ENCODE results near the gene ATG2B. TPM values are rescaled to one million over a fixed set of nuclear protein-coding genes. Genes with fewer than 3 reads are reported as not detected.

ATG2B gene
- total RNA-seq, 2 experiments from 2014 or later: 15.7 to 23.7 TPM

DNA sequence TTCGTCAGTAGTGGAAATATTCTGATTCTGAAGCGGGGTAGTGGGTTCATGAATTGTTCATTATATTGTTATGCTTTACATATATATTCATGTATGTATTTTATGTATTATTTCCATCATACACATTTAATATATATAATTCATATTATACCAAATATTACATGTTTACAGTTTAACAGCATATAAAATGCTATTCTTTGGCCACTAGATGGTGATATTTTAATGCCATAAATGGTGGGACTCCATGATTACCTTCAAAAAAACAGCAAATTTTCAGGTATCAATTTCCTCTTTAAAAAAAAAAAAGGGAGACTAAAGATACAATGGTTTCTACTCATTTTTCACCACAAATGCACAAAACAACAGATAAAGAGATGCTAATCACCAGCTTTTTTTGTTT, 66.1 kb downstream of the ATG2B start:
- Histone ChIP-seq H3K27ac (ENCODE audit: low read depth, low read length, poor library complexity, severe bottlenecking) (no peak overlapping the region), H4K20me1 (ENCODE audit: insufficient read depth, low read length) (no peaks in the 10 kb centered on the region), H3K4me2 (ENCODE audit: low read length) (no peak overlapping the region), H3K36me3 (ENCODE audit: insufficient read depth, low read length) (peaks cover 17% of the 10 kb centered on the region; the same call in 1 of the 2 replicates), H3K4me1 (ENCODE audit: insufficient read depth, low read length, poor library complexity, severe bottlenecking) (no peaks in the 10 kb centered on the region), H3K9me3 (ENCODE audit: low read length) (no peaks in the 10 kb centered on the region), H3K79me2 (ENCODE audit: insufficient read depth, low read depth, low read length) (no peaks in the 10 kb centered on the region), H3K4me3 (ENCODE audit: low read depth, low read length, poor library complexity, severe bottlenecking) (no peak overlapping the region), H2AFZ (ENCODE audit: low read length) (no peak overlapping the region), H3K9me2 (ENCODE audit: insufficient read depth, low read length) (no peaks in the 10 kb centered on the region)
- CTCF ChIA-PET (ENCODE audit: unreplicated experiment): no interaction called here
- DNase-seq (ENCODE audit: low spot score): peak; percentile 54
- POLR2A ChIA-PET: interaction anchor here (1.1 to 1.2 kb wide), 2 partner anchors 11 to 121 kb away, joined by 4 to 6 read pairs; no protein-coding TSS in a partner anchor
- no TSS peak for BruUV-seq (replicated peaks)
- intact Hi-C loops (cut with micrococcal nuclease; ENCODE audit: unreplicated experiment): loop anchor here (1.0 kb wide), 1 partner anchor 127 kb away; no protein-coding TSS in a partner anchor
- no peak for TF ChIP-seq EZH2phosphoT487 (IDR thresholded peaks at IDR 0.05; ENCODE audit: borderline replicate concordance, low read depth, low read length)
- TF ChIP-seq, protein P1, sequence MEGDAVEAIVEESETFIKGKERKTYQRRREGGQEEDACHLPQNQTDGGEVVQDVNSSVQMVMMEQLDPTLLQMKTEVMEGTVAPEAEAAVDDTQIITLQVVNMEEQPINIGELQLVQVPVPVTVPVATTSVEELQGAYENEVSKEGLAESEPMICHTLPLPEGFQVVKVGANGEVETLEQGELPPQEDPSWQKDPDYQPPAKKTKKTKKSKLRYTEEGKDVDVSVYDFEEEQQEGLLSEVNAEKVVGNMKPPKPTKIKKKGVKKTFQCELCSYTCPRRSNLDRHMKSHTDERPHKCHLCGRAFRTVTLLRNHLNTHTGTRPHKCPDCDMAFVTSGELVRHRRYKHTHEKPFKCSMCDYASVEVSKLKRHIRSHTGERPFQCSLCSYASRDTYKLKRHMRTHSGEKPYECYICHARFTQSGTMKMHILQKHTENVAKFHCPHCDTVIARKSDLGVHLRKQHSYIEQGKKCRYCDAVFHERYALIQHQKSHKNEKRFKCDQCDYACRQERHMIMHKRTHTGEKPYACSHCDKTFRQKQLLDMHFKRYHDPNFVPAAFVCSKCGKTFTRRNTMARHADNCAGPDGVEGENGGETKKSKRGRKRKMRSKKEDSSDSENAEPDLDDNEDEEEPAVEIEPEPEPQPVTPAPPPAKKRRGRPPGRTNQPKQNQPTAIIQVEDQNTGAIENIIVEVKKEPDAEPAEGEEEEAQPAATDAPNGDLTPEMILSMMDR (conservative IDR thresholded peaks at IDR 0.05; ENCODE audit: low read length): peak; percentile 82

DNA sequence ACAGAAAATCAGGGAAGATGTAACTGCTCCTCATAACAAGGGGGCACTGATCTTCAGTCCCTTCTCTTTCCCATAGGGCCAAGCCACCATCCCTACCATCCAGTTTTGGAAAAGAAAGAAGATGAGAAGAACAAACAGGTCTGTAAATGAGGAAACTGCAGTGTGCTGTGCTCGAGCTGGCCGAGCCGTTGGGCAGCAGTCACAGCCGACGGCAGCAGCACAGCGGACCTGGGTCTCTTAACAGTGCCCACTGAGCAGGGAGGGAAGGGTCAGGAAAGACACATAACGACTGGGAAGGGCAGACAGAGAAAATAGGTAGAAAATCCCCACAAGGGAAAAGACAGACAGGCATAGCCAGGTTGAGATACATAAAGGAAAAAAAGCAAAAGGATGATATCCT, 68.9 kb downstream of the ATG2B start:
- TF ChIP-seq EZH2phosphoT487 (IDR thresholded peaks at IDR 0.05; ENCODE audit: borderline replicate concordance, low read depth, low read length): no peak
- TF ChIP-seq, protein P1 (conservative IDR thresholded peaks at IDR 0.05; ENCODE audit: low read length): no peak
- Histone ChIP-seq H3K36me3 (ENCODE audit: insufficient read depth, low read length) (peaks cover 21% of the 10 kb centered on the region), H4K20me1 (ENCODE audit: insufficient read depth, low read length) (no peaks in the 10 kb centered on the region), H3K27ac (ENCODE audit: low read depth, low read length, poor library complexity, severe bottlenecking) (no peak overlapping the region), H3K4me1 (ENCODE audit: insufficient read depth, low read length, poor library complexity, severe bottlenecking) (no peaks in the 10 kb centered on the region), H2AFZ (ENCODE audit: low read length) (no peak overlapping the region), H3K4me2 (ENCODE audit: low read length) (no peak overlapping the region), H3K9me2 (ENCODE audit: insufficient read depth, low read length) (no peaks in the 10 kb centered on the region), H3K79me2 (ENCODE audit: insufficient read depth, low read depth, low read length) (no peaks in the 10 kb centered on the region), H3K4me3 (ENCODE audit: low read depth, low read length, poor library complexity, severe bottlenecking) (no peak overlapping the region), H3K9me3 (ENCODE audit: low read length) (no peaks in the 10 kb centered on the region)
- DNase-seq (ENCODE audit: low spot score): no peak
- ChIA-PET POLR2A (no interaction called here), CTCF (ENCODE audit: unreplicated experiment) (no interaction called here)
- BruUV-seq (replicated peaks): no TSS peak
- intact Hi-C loops (cut with micrococcal nuclease; ENCODE audit: unreplicated experiment): no loop called here

DNA sequence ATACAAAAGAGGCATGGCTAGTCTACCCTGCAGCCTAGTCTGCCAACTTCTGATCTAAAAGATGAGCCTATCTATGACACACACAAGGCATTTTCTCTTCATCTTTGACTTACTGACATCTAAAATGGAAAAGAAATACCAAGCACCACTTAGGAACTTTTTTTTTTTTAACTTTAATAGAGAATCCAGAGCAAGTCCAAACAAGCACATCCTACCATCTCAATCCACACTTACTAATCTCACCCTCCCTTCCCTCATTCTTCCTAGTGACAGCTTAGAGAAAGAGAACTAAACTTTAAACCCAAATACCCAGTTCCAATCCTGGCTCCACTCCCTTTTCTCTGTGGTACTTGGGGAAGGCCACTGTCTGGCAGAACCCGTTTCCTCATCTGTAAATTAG, 75.3 kb downstream of the ATG2B start:
- ChIA-PET CTCF (ENCODE audit: unreplicated experiment) (no interaction called here), POLR2A (interaction anchor here (0.7 kb wide), 1 partner anchor 213 kb away, joined by 3 read pairs; no protein-coding TSS in a partner anchor)
- Histone ChIP-seq H2AFZ (ENCODE audit: low read length) (no peak overlapping the region), H3K4me3 (ENCODE audit: low read depth, low read length, poor library complexity, severe bottlenecking) (no peak overlapping the region), H3K27ac (ENCODE audit: low read depth, low read length, poor library complexity, severe bottlenecking) (no peak overlapping the region), H4K20me1 (ENCODE audit: insufficient read depth, low read length) (no peaks in the 10 kb centered on the region), H3K36me3 (ENCODE audit: insufficient read depth, low read length) (peaks cover 31% of the 10 kb centered on the region), H3K4me1 (ENCODE audit: insufficient read depth, low read length, poor library complexity, severe bottlenecking) (no peaks in the 10 kb centered on the region), H3K4me2 (ENCODE audit: low read length) (no peak overlapping the region), H3K9me2 (ENCODE audit: insufficient read depth, low read length) (no peaks in the 10 kb centered on the region), H3K9me3 (ENCODE audit: low read length) (no peaks in the 10 kb centered on the region), H3K79me2 (ENCODE audit: insufficient read depth, low read depth, low read length) (no peaks in the 10 kb centered on the region)
- no peak for DNase-seq (ENCODE audit: low spot score)
- TF ChIP-seq, protein P1 (conservative IDR thresholded peaks at IDR 0.05; ENCODE audit: low read length): no peak
- no peak for TF ChIP-seq EZH2phosphoT487 (IDR thresholded peaks at IDR 0.05; ENCODE audit: borderline replicate concordance, low read depth, low read length)
- BruUV-seq (replicated peaks): no TSS peak
- intact Hi-C loops (cut with micrococcal nuclease; ENCODE audit: unreplicated experiment): no loop called here

Measured in OCI-LY7 (cell line).